NB4 (cell line): ENCODE measurements around the gene CCDC14.

Source experiments
- POLR2A ChIP-seq: IDR thresholded peaks from 2 replicates; pipeline ENCODE4 v1.6.1; 2011; ENCODE audit warnings: mild to moderate bottlenecking; ENCODE audit not compliant: insufficient read length; ENCODE audit errors: extremely low read depth
- TF ChIP-seq, protein P1 (sequence below): IDR thresholded peaks from 2 replicates; pipeline ENCODE4 v1.6.1; 2011; ENCODE audit warnings: low read depth, low read length
- TF ChIP-seq, protein P2 (sequence below): IDR thresholded peaks from one replicate; pipeline ENCODE4 v1.5.1; 2012; ENCODE audit warnings: low read depth, low read length

- TF ChIP-seq, protein P1, sequence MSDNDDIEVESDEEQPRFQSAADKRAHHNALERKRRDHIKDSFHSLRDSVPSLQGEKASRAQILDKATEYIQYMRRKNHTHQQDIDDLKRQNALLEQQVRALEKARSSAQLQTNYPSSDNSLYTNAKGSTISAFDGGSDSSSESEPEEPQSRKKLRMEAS: no peak
- TF ChIP-seq, protein P2, sequence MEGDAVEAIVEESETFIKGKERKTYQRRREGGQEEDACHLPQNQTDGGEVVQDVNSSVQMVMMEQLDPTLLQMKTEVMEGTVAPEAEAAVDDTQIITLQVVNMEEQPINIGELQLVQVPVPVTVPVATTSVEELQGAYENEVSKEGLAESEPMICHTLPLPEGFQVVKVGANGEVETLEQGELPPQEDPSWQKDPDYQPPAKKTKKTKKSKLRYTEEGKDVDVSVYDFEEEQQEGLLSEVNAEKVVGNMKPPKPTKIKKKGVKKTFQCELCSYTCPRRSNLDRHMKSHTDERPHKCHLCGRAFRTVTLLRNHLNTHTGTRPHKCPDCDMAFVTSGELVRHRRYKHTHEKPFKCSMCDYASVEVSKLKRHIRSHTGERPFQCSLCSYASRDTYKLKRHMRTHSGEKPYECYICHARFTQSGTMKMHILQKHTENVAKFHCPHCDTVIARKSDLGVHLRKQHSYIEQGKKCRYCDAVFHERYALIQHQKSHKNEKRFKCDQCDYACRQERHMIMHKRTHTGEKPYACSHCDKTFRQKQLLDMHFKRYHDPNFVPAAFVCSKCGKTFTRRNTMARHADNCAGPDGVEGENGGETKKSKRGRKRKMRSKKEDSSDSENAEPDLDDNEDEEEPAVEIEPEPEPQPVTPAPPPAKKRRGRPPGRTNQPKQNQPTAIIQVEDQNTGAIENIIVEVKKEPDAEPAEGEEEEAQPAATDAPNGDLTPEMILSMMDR: no peak
- TF ChIP-seq POLR2A: no peak
Observed at GRCh38 chr3:123971406-123971805, 10.4 kb upstream of the CCDC14 start.
